AG09309 (cell line): ENCODE results near the gene KISS1.

Source experiments
- DNase-seq: peaks from one replicate; pipeline ENCODE4 v3.0.0-alpha.2; 2010; ENCODE audit warnings: low read depth
- H3K4me3 ChIP-seq: 2 replicates; pipeline ENCODE4 v1.5.1; 2011; ENCODE audit warnings: mild to moderate bottlenecking, low read depth, low read length, moderate library complexity; ENCODE audit not compliant: control insufficient read depth
- CTCF ChIP-seq: IDR thresholded peaks from 2 replicates; pipeline ENCODE4 v1.5.1; 2011; ENCODE audit warnings: mild to moderate bottlenecking, low read depth, low read length, inconsistent platforms; ENCODE audit not compliant: insufficient read depth, control insufficient read depth; ENCODE audit errors: missing control alignments

KISS1 gene

GRCh38 chr1:204218552-204218951 lies 22.3 kb upstream of the KISS1 start:
- H3K4me3 ChIP-seq, result no peak overlapping the region

GRCh38 chr1:204217648-204218000 lies 21.3 kb upstream of the KISS1 start:
- H3K4me3 ChIP-seq, result no peak overlapping the region
- no peak for DNase-seq
- no peak for TF ChIP-seq CTCF

More at GRCh38 chr1:204218552-204218951, 22.3 kb upstream of the KISS1 start:
- no peak for DNase-seq
- TF ChIP-seq CTCF, result no peak

- no peak for TF ChIP-seq CTCF
- no peak for DNase-seq
- H3K4me3 ChIP-seq, result no peak overlapping the region
Observed at GRCh38 chr1:204216880-204217647, 20.8 kb upstream of the KISS1 start.

GRCh38 chr1:204216236-204216635 lies 19.9 kb upstream of the KISS1 start:
- DNase-seq, result no peak
- TF ChIP-seq CTCF, result no peak
- no peak overlapping the region for H3K4me3 ChIP-seq

GRCh38 chr1:204213668-204214662 lies 17.7 kb upstream of the KISS1 start, which contains the start of gene GOLT1A:
Gene GOLT1A, minus strand, starts transcription at chr1:204213988. Its CDS starts 82 bp downstream, at chr1:204213906.
- H3K4me3 ChIP-seq, result peak within 1 kb of the TSS; percentile 27
- DNase-seq, result peak; percentile 76
- peak; percentile 91 for TF ChIP-seq CTCF

- no peak for TF ChIP-seq CTCF
- DNase-seq, result no peak
- no peak overlapping the region for H3K4me3 ChIP-seq
Observed at GRCh38 chr1:204212715-204213114, 16.4 kb upstream of the KISS1 start.
